Cardiac muscle cell (in vitro differentiated cells and primary cell): ENCODE results near the gene SPATC1L. TPM values are rescaled to one million over a fixed set of nuclear protein-coding genes. Genes with fewer than 3 reads are reported as not detected.

ENCODE experiments used
- DNase-seq, 2 donors: peaks; one replicate each; pipeline versions ENCODE4 v3.0.0 to v3.0.0-alpha.2; 2010 to 2017; ENCODE audit warnings: low read depth in 1 of 2, low spot score in 1 of 2
- H3K27ac ChIP-seq: fragments of 200-600 bp; sonication (generic); 2 replicates; pipeline ENCODE4 v1.5.1; 2016
- H3K27me3 ChIP-seq: fragments of 200-600 bp; sonication (generic); 2 replicates; pipeline ENCODE4 v1.6.0; 2016; ENCODE audit warnings: control low read depth
- H3K36me3 ChIP-seq: fragments of 200-600 bp; sonication (generic); 2 replicates; pipeline ENCODE4 v1.5.1; 2016; ENCODE audit warnings: control low read depth
- H3K4me1 ChIP-seq: fragments of 200-600 bp; sonication (generic); 2 replicates; pipeline ENCODE4 v1.8.1; 2017; ENCODE audit warnings: low read depth, mild to moderate bottlenecking, mixed run types
- H3K4me3 ChIP-seq: fragments of 200-600 bp; sonication (generic); 2 replicates; pipeline ENCODE4 v1.5.1; 2016; ENCODE audit warnings: mild to moderate bottlenecking
- H3K9me3 ChIP-seq: fragments of 200-600 bp; sonication (generic); 2 replicates; pipeline ENCODE4 v1.5.1; 2017; ENCODE audit warnings: low read depth, mild to moderate bottlenecking, control low read depth
- CTCF ChIP-seq: IDR thresholded peaks from 2 replicates; pipeline ENCODE4 v1.5.1; 2012; ENCODE audit warnings: low read depth, mild to moderate bottlenecking, low read length
- polyA plus RNA-seq: library from polyadenylated mRNA; unstranded; fragments of >200 nt; fragmentation: Nextera tagmentation; extraction: Ambion mirVana; gene quantifications from 2 replicates; pipeline ENCODE4 v1.2.1, GENCODE V29; 2016
- total RNA-seq: library from RNA; depleted of rRNA; stranded (reverse); fragments of >200 nt; gene quantifications from 2 replicates; pipeline ENCODE4 v1.2.3, GENCODE V29; 2016

SPATC1L gene
- total and polyA plus RNA-seq, 2 experiments from 2014 or later = 58.8 to 63.0 TPM

- H3K4me3 ChIP-seq = no peak overlapping the region
- H3K9me3 ChIP-seq = no peaks in the 10 kb centered on the region
- no peak overlapping the region for H3K27ac ChIP-seq
- TF ChIP-seq CTCF = no peak
- peaks cover 9% of the 10 kb centered on the region for H3K36me3 ChIP-seq
- no peaks in the 10 kb centered on the region for H3K4me1 ChIP-seq
- H3K27me3 ChIP-seq = no peaks in the 10 kb centered on the region
- DNase-seq = no peak
Measured at GRCh38 chr21:46194374-46195334, 10.4 kb upstream of the SPATC1L start.

GRCh38 chr21:46193829-46194373 is 9.6 kb upstream of the SPATC1L start:
- TF ChIP-seq CTCF = no peak

GRCh38 chr21:46191686-46192575 is 7.7 kb upstream of the SPATC1L start:
- H3K4me1 ChIP-seq = peaks cover 12% of the 10 kb centered on the region
- no peaks in the 10 kb centered on the region for H3K9me3 ChIP-seq
- no peaks in the 10 kb centered on the region for H3K27me3 ChIP-seq
- no peak for DNase-seq
- no peak for TF ChIP-seq CTCF
- H3K27ac ChIP-seq = no peak overlapping the region
- H3K4me3 ChIP-seq = no peak overlapping the region
- peaks cover 4% of the 10 kb centered on the region for H3K36me3 ChIP-seq

More at GRCh38 chr21:46193829-46194373, 9.6 kb upstream of the SPATC1L start:
- Histone ChIP-seq H3K4me1 (peaks cover 7% of the 10 kb centered on the region), H3K9me3 (no peaks in the 10 kb centered on the region), H3K36me3 (peaks cover 5% of the 10 kb centered on the region), H3K27ac (no peak overlapping the region), H3K4me3 (no peak overlapping the region), H3K27me3 (no peaks in the 10 kb centered on the region)
- DNase-seq = no peak

GRCh38 chr21:46191257-46191685 is 7.0 kb upstream of the SPATC1L start:
- H3K9me3 ChIP-seq = no peaks in the 10 kb centered on the region
- TF ChIP-seq CTCF = no peak
- no peak overlapping the region for H3K27ac ChIP-seq
- peaks cover 2% of the 10 kb centered on the region for H3K36me3 ChIP-seq
- no peaks in the 10 kb centered on the region for H3K27me3 ChIP-seq
- no peak overlapping the region for H3K4me3 ChIP-seq
- peak in 1 of 2 donors; percentile 85 for DNase-seq
- peaks cover 12% of the 10 kb centered on the region for H3K4me1 ChIP-seq

- H3K4me3 ChIP-seq = no peak overlapping the region
- H3K27ac ChIP-seq = no peak overlapping the region
- no peak for DNase-seq
- peaks cover 2% of the 10 kb centered on the region for H3K36me3 ChIP-seq
- H3K9me3 ChIP-seq = no peaks in the 10 kb centered on the region
- no peak for TF ChIP-seq CTCF
- H3K27me3 ChIP-seq = no peaks in the 10 kb centered on the region
- H3K4me1 ChIP-seq = peaks cover 12% of the 10 kb centered on the region
Measured at GRCh38 chr21:46190491-46191131, 6.4 kb upstream of the SPATC1L start.
